ENCODE measurements around the gene DENND4B. TPM values are rescaled to one million over a fixed set of nuclear protein-coding genes. Genes with fewer than 3 reads are reported as not detected.

The DENND4B gene
- total and polyA plus RNA-seq, 2 of the 4 experiments (the other 2 are of a cell fraction): 1.8 to 25.2 TPM

DNA sequence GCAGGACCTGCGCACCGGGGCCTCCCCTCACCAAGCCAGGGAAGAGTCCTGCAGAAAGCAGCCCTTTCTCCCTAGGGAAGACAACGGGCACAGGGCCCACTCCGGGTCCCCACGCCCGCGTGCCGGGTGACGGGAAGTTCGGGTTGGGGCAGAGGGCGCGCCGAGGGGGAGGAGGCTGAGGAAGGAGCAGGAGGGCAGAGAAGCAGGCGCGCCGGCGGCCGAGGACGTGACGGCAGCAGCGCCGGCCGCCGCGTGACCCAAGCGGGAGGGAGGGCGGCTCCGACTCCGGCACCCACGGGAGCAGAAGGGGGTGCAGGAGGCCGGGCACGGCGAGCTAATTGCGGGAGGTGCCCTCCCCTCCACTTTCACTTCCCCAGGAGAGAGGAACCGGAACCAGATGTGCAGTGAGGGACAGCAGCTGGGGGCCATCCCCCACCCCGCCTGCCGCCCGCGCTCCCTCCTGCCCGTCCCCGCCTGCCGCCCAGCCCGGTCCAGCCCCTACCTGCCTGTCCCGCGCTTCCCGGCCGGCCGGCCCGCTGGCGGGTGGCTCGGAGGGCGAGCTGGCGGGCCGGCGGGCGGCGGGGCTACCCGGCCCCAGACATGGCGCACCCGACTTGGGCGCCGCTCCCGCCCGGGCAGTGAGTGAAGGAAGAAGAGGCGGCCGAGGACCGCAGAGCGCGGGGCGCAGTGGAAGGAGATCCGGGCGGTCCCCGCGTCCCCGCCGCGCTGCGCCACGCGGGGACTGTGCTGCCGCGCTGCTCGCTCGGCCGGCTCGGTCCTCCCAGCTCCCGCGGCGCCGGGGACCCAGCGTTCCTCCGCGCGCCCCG, 510 bp downstream of the DENND4B start (continued):
- TF ChIP-seq MAZ (IDR thresholded peaks at IDR 0.05; ENCODE audit: borderline replicate concordance, low read depth, low read length) (peak; percentile 71), MAFK (IDR thresholded peaks at IDR 0.05; ENCODE audit: low read depth, low read length) (no peak), RFX5 (IDR thresholded peaks at IDR 0.05; ENCODE audit: low read depth, low read length) (no peak), CEBPB (IDR thresholded peaks at IDR 0.05; ENCODE audit: low read depth, low read length) (no peak)
